Panc1 (cell line): ENCODE data around the gene SYTL3.

Experiments used
- POLR2AphosphoS5 ChIP-seq: IDR thresholded peaks from 2 replicates; pipeline ENCODE4 v1.6.1; 2012; ENCODE audit warnings: mild to moderate bottlenecking, low read depth, low read length, moderate library complexity
- TF ChIP-seq, protein P1 (sequence below): fragments of 450-650 bp; IDR thresholded peaks from 2 replicates; pipeline ENCODE4 v1.5.1; 2017; ENCODE audit warnings: mild to moderate bottlenecking
- TF ChIP-seq, protein P2 (sequence below), 2 experiments: IDR thresholded peaks; 2 replicates each; pipeline ENCODE4 v1.6.1; 2011 to 2012; ENCODE audit warnings: low read depth in 2 of 2, control low read depth in 1 of 2, low read length in 1 of 2, mild to moderate bottlenecking in 1 of 2, moderate library complexity in 1 of 2; ENCODE audit not compliant: insufficient read depth in 1 of 2

DNA sequence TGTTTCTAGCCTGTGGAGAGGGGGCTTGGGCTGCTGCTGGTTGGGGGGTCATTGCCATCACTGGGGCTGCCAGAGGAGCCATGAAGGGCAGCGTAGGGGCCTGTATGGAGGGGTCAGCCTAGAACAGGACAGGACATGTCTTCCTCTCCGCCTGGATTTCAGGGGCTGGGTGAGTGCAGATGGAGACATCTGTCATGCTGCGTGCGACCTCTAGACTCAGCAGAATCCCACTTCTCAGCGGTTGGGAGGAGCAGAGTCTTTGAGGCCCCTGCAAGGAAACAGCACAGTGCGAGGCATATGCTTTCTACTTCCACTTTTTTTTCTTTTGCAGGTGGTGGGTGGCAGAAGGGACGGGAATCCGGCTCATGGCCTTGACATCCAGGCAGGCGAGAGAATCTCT is 101.4 kb downstream of the SYTL3 start:
- TF ChIP-seq, protein P1, sequence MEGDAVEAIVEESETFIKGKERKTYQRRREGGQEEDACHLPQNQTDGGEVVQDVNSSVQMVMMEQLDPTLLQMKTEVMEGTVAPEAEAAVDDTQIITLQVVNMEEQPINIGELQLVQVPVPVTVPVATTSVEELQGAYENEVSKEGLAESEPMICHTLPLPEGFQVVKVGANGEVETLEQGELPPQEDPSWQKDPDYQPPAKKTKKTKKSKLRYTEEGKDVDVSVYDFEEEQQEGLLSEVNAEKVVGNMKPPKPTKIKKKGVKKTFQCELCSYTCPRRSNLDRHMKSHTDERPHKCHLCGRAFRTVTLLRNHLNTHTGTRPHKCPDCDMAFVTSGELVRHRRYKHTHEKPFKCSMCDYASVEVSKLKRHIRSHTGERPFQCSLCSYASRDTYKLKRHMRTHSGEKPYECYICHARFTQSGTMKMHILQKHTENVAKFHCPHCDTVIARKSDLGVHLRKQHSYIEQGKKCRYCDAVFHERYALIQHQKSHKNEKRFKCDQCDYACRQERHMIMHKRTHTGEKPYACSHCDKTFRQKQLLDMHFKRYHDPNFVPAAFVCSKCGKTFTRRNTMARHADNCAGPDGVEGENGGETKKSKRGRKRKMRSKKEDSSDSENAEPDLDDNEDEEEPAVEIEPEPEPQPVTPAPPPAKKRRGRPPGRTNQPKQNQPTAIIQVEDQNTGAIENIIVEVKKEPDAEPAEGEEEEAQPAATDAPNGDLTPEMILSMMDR: no peak
- TF ChIP-seq, protein P2, sequence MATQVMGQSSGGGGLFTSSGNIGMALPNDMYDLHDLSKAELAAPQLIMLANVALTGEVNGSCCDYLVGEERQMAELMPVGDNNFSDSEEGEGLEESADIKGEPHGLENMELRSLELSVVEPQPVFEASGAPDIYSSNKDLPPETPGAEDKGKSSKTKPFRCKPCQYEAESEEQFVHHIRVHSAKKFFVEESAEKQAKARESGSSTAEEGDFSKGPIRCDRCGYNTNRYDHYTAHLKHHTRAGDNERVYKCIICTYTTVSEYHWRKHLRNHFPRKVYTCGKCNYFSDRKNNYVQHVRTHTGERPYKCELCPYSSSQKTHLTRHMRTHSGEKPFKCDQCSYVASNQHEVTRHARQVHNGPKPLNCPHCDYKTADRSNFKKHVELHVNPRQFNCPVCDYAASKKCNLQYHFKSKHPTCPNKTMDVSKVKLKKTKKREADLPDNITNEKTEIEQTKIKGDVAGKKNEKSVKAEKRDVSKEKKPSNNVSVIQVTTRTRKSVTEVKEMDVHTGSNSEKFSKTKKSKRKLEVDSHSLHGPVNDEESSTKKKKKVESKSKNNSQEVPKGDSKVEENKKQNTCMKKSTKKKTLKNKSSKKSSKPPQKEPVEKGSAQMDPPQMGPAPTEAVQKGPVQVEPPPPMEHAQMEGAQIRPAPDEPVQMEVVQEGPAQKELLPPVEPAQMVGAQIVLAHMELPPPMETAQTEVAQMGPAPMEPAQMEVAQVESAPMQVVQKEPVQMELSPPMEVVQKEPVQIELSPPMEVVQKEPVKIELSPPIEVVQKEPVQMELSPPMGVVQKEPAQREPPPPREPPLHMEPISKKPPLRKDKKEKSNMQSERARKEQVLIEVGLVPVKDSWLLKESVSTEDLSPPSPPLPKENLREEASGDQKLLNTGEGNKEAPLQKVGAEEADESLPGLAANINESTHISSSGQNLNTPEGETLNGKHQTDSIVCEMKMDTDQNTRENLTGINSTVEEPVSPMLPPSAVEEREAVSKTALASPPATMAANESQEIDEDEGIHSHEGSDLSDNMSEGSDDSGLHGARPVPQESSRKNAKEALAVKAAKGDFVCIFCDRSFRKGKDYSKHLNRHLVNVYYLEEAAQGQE (IDR thresholded peaks at IDR 0.05; ENCODE audit: insufficient read depth in 1 of 2, low read depth in 2 of 2, low read length in 1 of 2): no peak
- no peak for TF ChIP-seq POLR2AphosphoS5
